Stimulated activated CD4-positive, alpha-beta T cell treated with anti-CD3 and anti-CD28 coated beads, TNF-alpha, amount 100 ng/mL, for 48 hours (primary cell): ENCODE results near the gene ASCL5.

ENCODE experiments used
- DNase-seq, 3 donors: peaks; one replicate each; pipeline ENCODE4 v3.0.0-alpha.2; 2020; ENCODE audit warnings: low read depth in 3 of 3

The ASCL5 gene

GRCh38 chr1:201136355-201137023, 9.5 kb upstream of the ASCL5 start:
- no peak for DNase-seq

DNA sequence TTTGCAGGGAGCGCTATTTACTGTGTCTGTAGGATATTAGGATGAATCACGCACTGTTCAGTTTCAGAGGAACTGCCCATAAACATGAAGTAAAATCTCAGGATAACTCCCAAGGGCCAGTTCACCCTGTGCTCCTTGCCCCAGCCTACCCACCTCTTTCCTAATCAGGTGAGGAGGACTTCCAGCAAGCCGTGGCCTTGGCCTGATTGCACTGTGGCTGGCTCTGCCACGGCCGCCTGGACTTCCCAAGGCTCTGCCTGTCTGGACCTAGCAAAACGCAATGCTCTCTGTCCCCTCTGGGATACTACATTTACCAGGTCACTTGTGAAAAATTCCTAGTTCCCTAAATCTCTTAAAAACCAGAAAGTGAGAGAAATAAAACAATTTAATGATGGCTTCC, 7.4 kb upstream of the ASCL5 start:
- no peak for DNase-seq

DNA sequence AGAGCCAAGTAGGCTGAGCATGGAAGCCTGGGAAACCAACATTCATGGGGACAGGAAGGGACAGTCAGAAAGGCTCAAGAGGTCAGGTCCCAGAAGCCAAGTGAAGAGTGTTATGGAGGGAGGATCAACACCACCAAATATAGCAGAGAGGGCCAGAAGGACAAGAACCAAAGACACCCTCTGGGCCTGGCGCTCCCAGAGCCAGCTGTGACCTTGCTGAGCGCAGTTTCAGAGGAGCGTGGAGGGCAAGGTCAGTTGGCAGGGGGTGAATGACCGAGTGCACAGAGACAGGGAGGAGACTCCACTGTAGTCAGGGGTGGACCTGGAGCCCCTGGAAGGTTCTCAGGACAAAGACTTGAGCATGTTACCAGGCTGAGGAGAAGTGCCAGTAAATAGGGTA, 4.4 kb upstream of the ASCL5 start:
- DNase-seq: no peak

- DNase-seq: no peak
Measured at GRCh38 chr1:201128962-201129361, 2.0 kb upstream of the ASCL5 start.

- no peak for DNase-seq
Measured at GRCh38 chr1:201128476-201128875, 1.5 kb upstream of the ASCL5 start.

DNA sequence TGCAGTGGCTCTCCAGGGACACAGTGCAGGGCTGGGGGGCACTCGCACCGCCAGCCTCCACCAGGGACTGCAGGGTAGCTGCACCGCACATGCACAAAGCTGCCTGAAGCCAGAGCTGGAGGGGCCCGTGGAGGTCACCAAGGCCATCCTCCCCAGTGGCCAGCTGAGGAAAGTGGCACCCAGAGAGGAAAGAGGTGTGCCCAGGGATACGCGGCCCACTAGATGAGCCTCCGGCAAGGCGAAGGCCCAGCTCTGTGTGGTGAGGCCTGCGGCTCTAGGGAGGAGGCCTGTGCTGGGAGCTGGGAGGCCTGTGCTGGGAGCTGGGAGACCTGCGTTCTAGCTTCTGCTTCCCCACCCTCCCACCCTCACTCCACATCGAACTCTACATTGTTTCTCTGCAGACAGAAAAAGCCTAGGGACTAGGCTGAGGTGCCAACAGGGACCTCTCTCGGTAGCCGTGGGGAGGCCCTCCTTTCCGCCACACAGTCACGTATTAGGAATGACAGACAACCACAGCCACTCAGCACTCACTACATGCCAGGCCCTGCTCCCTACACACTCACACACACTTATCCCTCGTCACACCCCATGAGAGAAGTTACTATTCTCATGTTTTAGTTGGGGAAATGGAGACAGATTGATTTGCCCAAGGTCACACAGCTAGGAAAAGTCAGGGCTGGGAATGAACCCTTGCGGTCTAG, 921 bp upstream of the ASCL5 start:
- no peak for DNase-seq

GRCh38 chr1:201126463-201126831, 537 bp downstream of the ASCL5 start:
- DNase-seq: no peak

GRCh38 chr1:201125800-201126199, 1.2 kb downstream of the ASCL5 start:
- DNase-seq: no peak

DNA sequence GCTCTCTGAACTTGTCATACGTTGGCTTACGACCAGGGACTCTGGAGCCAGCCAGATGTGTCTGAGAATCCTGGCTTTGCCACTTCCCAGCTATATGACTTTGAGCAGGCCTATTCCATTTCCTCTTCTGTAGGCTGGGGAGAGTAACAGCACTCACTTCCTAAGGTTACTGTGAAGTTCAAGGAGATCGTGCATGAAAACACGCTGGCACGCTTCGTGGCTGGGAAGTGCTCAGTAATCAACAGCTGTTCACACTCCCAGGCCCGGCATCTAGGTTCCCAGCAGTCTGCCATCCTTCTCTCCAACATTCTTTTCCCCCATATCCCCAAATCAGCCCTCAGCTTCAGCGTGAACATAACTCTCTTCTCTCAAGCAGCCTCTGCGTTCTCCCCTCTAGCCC, 2.0 kb downstream of the ASCL5 start:
- DNase-seq: no peak

DNA sequence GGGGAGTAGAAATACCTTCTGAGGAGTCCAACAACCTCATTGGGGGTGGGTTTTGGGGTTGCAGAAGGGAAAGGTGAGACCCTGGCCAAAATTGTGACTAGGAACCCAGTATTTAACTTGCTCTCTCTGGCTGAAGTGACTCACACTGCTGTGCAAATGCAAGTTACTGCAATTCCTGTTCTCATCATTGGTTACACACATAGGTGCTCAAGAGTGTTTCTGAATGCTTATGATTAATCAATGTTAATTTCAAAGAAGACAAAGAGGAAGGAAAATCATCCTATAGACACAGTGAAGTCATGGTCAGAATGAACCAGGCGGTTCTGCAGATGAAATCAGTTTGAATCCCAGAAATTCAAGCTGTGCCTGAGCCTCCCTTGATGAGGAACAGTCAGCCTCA, 3.1 kb downstream of the ASCL5 start:
- DNase-seq: no peak

- DNase-seq: no peak
Measured at GRCh38 chr1:201122321-201122957, 4.5 kb downstream of the ASCL5 start.

- peak; percentile 21 to 57 (median 32) for DNase-seq
Measured at GRCh38 chr1:201119206-201120197, 7.5 kb downstream of the ASCL5 start.

GRCh38 chr1:201116091-201116490, 10.9 kb downstream of the ASCL5 start:
- DNase-seq: no peak

- DNase-seq: no peak
Measured at GRCh38 chr1:201115390-201115937, 11.5 kb downstream of the ASCL5 start.

- DNase-seq: peak; percentile 62 to 73 (median 69)
Measured at GRCh38 chr1:201114245-201115131, 12.5 kb downstream of the ASCL5 start.

- no peak for DNase-seq
Measured at GRCh38 chr1:201113451-201114244, 13.3 kb downstream of the ASCL5 start.

DNA sequence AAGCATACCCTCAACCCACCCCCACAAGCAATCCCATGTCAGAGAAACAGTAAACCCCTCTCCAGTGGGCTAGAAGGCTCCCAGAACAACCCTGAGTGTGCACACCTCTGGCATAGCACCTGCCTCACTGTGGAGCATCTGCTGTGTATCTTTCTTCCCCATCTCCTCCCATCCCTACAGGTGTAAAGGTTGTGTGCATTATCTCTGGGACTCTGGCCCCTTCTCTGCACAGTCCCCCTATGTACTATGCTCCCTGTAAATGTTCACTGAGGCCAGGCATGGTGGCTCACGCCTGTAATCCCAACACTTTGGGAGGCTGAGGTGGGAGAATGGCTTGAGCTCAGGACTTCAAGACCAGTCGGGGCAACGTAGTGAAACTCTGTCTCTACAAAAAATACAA, 14.1 kb downstream of the ASCL5 start:
- DNase-seq: no peak

GRCh38 chr1:201112173-201112731, 14.7 kb downstream of the ASCL5 start, which contains the start of gene CACNA1S:
TSS of gene CACNA1S (minus strand) at chr1:201112426. CDS start at chr1:201112339, 87 bp downstream.
- DNase-seq: no peak

- no peak for DNase-seq
Measured at GRCh38 chr1:201111672-201112071, 15.3 kb downstream of the ASCL5 start.
